ENCODE results near the gene TYW1B.
"Not testable (repeated sequence)": the region's sequence is repeated elsewhere in the genome, so short reads cannot be mapped to it uniquely, and the experiment has no call there.

TYW1B gene

DNA sequence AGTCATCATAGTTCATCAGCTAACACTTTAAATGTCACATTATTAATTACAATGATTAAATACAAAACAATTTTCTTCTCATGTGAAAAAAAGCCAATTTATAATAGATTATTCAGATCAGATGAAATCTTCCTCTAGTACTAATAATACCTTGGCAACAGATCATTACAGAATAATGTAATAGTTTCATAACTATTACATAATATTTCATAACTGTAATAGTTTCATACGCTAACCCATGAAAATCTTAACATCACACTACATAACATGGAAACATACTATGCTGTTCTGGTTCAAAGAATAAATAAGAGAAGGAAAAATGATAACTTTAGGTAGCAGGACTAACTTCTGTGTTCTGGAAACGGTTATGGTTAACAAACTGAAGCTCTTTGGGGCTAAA is 152.3 kb downstream of the TYW1B start:
- not testable (repeated sequence) for H3K27me3 ChIP-seq (ENCODE audit: control insufficient read depth in 1 of 2, insufficient read depth in 1 of 2, low read length in 2 of 2); H3K23ac ChIP-seq (ENCODE audit: low read length in 2 of 2); H3K79me1 ChIP-seq (replicated peaks; ENCODE audit: low read length, poor library complexity, severe bottlenecking); H3K9me3 ChIP-seq (ENCODE audit: control insufficient read depth, low read length); DNase-seq; H3K36me3 ChIP-seq (ENCODE audit: control insufficient read depth in 1 of 2, insufficient read depth in 2 of 2, low read depth in 1 of 2, low read length in 2 of 2); H3K4me3 ChIP-seq (ENCODE audit: insufficient read depth in 1 of 2, low read depth in 1 of 2, low read length in 2 of 2); H3K4ac ChIP-seq (ENCODE audit: low read depth in 1 of 2, low read length in 2 of 2); H2AK5ac ChIP-seq (ENCODE audit: low read length, severe bottlenecking); H2BK5ac ChIP-seq (ENCODE audit: low read depth, low read length, poor library complexity, severe bottlenecking); H4K8ac ChIP-seq (ENCODE audit: low read length); H2BK15ac ChIP-seq (ENCODE audit: low read depth, poor library complexity, severe bottlenecking); H4K91ac ChIP-seq (ENCODE audit: low read length); H3K18ac ChIP-seq (ENCODE audit: low read depth in 1 of 2, low read length in 2 of 2); H3K9ac ChIP-seq (ENCODE audit: low read length); H3K27ac ChIP-seq (ENCODE audit: low read length, poor library complexity, severe bottlenecking); H2BK120ac ChIP-seq (ENCODE audit: low read depth, low read length); H2BK12ac ChIP-seq (ENCODE audit: low read length in 2 of 2); H3K4me2 ChIP-seq (ENCODE audit: low read length, poor library complexity, severe bottlenecking); H3K14ac ChIP-seq (ENCODE audit: low read length in 2 of 2); H2AFZ ChIP-seq (ENCODE audit: low read depth, low read length); H3K4me1 ChIP-seq (ENCODE audit: control insufficient read depth, insufficient read depth, low read depth, low read length)
- WGBS: no CpG with 5 or more reads among the region's 2 CpGs

DNA sequence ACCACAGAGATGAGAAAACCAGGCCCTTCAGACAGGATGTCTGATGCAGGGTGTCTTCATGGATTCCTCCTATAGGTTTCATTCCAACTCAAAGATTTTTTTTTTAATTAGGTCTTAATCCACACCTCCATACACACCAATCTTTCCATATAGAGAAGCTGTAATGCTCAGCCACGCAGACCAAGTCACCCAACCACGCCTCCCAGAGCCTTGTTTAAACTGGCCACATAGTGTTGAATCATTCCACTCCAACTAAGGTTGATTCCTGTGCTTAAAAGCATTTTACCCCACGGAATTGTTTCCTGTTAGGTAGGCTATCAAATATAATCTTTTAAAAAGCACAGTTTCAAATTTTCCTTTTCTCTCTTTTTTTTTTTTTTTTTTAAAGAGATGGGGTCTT is 153.6 kb downstream of the TYW1B start:
- no peak overlapping the region for H4K8ac ChIP-seq (ENCODE audit: low read length)
- H3K4me2 ChIP-seq (ENCODE audit: low read length, poor library complexity, severe bottlenecking): no peak overlapping the region
- no peak overlapping the region for H3K18ac ChIP-seq (ENCODE audit: low read depth in 1 of 2, low read length in 2 of 2)
- H2BK12ac ChIP-seq (ENCODE audit: low read length in 2 of 2): no peak overlapping the region
- H2BK15ac ChIP-seq (ENCODE audit: low read depth, poor library complexity, severe bottlenecking): no peak overlapping the region
- no peak for DNase-seq
- no peak overlapping the region for H3K23ac ChIP-seq (ENCODE audit: low read length in 2 of 2)
- H2AFZ ChIP-seq (ENCODE audit: low read depth, low read length): no peak overlapping the region
- no peaks in the 10 kb centered on the region for H3K36me3 ChIP-seq (ENCODE audit: control insufficient read depth in 1 of 2, insufficient read depth in 2 of 2, low read depth in 1 of 2, low read length in 2 of 2)
- H3K4me3 ChIP-seq (ENCODE audit: insufficient read depth in 1 of 2, low read depth in 1 of 2, low read length in 2 of 2): no peak overlapping the region
- H3K27ac ChIP-seq (ENCODE audit: low read length, poor library complexity, severe bottlenecking): no peak overlapping the region
- H2BK5ac ChIP-seq (ENCODE audit: low read depth, low read length, poor library complexity, severe bottlenecking): no peak overlapping the region
- no peaks in the 10 kb centered on the region for H3K27me3 ChIP-seq (ENCODE audit: control insufficient read depth in 1 of 2, insufficient read depth in 1 of 2, low read length in 2 of 2)
- no peak overlapping the region for H2BK120ac ChIP-seq (ENCODE audit: low read depth, low read length)
- H4K91ac ChIP-seq (ENCODE audit: low read length): no peak overlapping the region
- H3K4me1 ChIP-seq (ENCODE audit: control insufficient read depth, insufficient read depth, low read depth, low read length): no peaks in the 10 kb centered on the region
- WGBS: 92% methylated on average over 2 of the region's 3 CpGs
- H3K4ac ChIP-seq (ENCODE audit: low read depth in 1 of 2, low read length in 2 of 2): no peak overlapping the region
- H2AK5ac ChIP-seq (ENCODE audit: low read length, severe bottlenecking): no peak overlapping the region
- H3K14ac ChIP-seq (ENCODE audit: low read length in 2 of 2): no peak overlapping the region
- H3K79me1 ChIP-seq (replicated peaks; ENCODE audit: low read length, poor library complexity, severe bottlenecking): no peaks in the 10 kb centered on the region
- no peak overlapping the region for H3K9ac ChIP-seq (ENCODE audit: low read length)
- no peaks in the 10 kb centered on the region for H3K9me3 ChIP-seq (ENCODE audit: control insufficient read depth, low read length)

DNA sequence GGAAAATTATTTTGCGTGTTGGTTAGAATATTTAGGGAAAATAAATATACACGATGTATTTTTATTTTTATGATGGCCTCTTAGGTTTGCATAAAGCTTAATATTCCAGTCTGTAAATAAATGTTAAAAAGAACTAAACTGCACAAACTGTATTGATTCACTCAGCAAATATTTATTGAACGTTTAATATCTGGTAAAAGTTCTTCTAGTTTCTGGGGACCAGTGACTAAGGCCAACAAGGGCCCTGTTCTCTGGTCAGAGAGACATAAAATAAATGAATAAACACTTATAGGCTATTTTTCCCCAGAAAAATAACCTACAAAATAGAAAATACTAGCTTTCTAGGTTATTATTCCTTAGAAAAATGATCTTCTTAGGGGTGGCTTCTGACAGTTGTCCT is 157.2 kb downstream of the TYW1B start:
- H4K91ac ChIP-seq (ENCODE audit: low read length); H2BK15ac ChIP-seq (ENCODE audit: low read depth, poor library complexity, severe bottlenecking); H4K8ac ChIP-seq (ENCODE audit: low read length); DNase-seq; H3K4me3 ChIP-seq (ENCODE audit: insufficient read depth in 1 of 2, low read depth in 1 of 2, low read length in 2 of 2); H3K79me1 ChIP-seq (replicated peaks; ENCODE audit: low read length, poor library complexity, severe bottlenecking); H3K14ac ChIP-seq (ENCODE audit: low read length in 2 of 2); H2BK12ac ChIP-seq (ENCODE audit: low read length in 2 of 2); H2AK5ac ChIP-seq (ENCODE audit: low read length, severe bottlenecking); H3K23ac ChIP-seq (ENCODE audit: low read length in 2 of 2); H3K4ac ChIP-seq (ENCODE audit: low read depth in 1 of 2, low read length in 2 of 2); H2AFZ ChIP-seq (ENCODE audit: low read depth, low read length); H2BK120ac ChIP-seq (ENCODE audit: low read depth, low read length); H3K4me2 ChIP-seq (ENCODE audit: low read length, poor library complexity, severe bottlenecking); H3K36me3 ChIP-seq (ENCODE audit: control insufficient read depth in 1 of 2, insufficient read depth in 2 of 2, low read depth in 1 of 2, low read length in 2 of 2); H2BK5ac ChIP-seq (ENCODE audit: low read depth, low read length, poor library complexity, severe bottlenecking); H3K9ac ChIP-seq (ENCODE audit: low read length); H3K18ac ChIP-seq (ENCODE audit: low read depth in 1 of 2, low read length in 2 of 2); H3K27me3 ChIP-seq (ENCODE audit: control insufficient read depth in 1 of 2, insufficient read depth in 1 of 2, low read length in 2 of 2); H3K4me1 ChIP-seq (ENCODE audit: control insufficient read depth, insufficient read depth, low read depth, low read length); H3K9me3 ChIP-seq (ENCODE audit: control insufficient read depth, low read length); H3K27ac ChIP-seq (ENCODE audit: low read length, poor library complexity, severe bottlenecking): not testable (repeated sequence)
- WGBS: no CpG with 5 or more reads among the region's 3 CpGs

DNA sequence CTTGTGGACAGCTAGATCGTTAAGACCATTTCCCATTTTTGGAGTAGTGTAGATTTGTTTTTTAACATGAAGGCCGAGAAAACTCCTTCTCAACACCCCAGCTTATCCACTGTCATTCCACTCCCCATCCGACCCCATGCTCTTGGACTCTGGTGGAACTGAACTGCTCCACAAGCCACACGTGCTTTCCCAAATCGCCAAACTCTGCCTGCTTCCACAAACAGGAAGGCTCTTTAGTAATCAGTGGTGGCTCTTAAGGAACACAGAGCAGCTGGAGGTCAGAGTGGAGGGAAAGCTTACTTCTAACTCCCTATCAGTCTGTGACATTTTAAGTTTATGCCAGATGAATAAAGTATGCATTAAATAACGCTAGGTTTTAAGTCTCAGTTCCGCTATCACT is 159.6 kb downstream of the TYW1B start:
- 67% methylated on average over 2 of the region's 7 CpGs for WGBS
- not testable (repeated sequence) for H2BK120ac ChIP-seq (ENCODE audit: low read depth, low read length); H3K4me3 ChIP-seq (ENCODE audit: insufficient read depth in 1 of 2, low read depth in 1 of 2, low read length in 2 of 2); H3K18ac ChIP-seq (ENCODE audit: low read depth in 1 of 2, low read length in 2 of 2); H3K4me1 ChIP-seq (ENCODE audit: control insufficient read depth, insufficient read depth, low read depth, low read length); H3K14ac ChIP-seq (ENCODE audit: low read length in 2 of 2); H3K79me1 ChIP-seq (replicated peaks; ENCODE audit: low read length, poor library complexity, severe bottlenecking); H2BK15ac ChIP-seq (ENCODE audit: low read depth, poor library complexity, severe bottlenecking); H3K9ac ChIP-seq (ENCODE audit: low read length); H3K27me3 ChIP-seq (ENCODE audit: control insufficient read depth in 1 of 2, insufficient read depth in 1 of 2, low read length in 2 of 2); H2BK12ac ChIP-seq (ENCODE audit: low read length in 2 of 2); H3K4ac ChIP-seq (ENCODE audit: low read depth in 1 of 2, low read length in 2 of 2); H4K91ac ChIP-seq (ENCODE audit: low read length); H2AFZ ChIP-seq (ENCODE audit: low read depth, low read length); H3K23ac ChIP-seq (ENCODE audit: low read length in 2 of 2); H3K36me3 ChIP-seq (ENCODE audit: control insufficient read depth in 1 of 2, insufficient read depth in 2 of 2, low read depth in 1 of 2, low read length in 2 of 2); DNase-seq; H3K4me2 ChIP-seq (ENCODE audit: low read length, poor library complexity, severe bottlenecking); H3K9me3 ChIP-seq (ENCODE audit: control insufficient read depth, low read length); H2BK5ac ChIP-seq (ENCODE audit: low read depth, low read length, poor library complexity, severe bottlenecking); H2AK5ac ChIP-seq (ENCODE audit: low read length, severe bottlenecking); H4K8ac ChIP-seq (ENCODE audit: low read length); H3K27ac ChIP-seq (ENCODE audit: low read length, poor library complexity, severe bottlenecking)
